ENCODE results near the gene GUCA1C.

Gene GUCA1C

DNA sequence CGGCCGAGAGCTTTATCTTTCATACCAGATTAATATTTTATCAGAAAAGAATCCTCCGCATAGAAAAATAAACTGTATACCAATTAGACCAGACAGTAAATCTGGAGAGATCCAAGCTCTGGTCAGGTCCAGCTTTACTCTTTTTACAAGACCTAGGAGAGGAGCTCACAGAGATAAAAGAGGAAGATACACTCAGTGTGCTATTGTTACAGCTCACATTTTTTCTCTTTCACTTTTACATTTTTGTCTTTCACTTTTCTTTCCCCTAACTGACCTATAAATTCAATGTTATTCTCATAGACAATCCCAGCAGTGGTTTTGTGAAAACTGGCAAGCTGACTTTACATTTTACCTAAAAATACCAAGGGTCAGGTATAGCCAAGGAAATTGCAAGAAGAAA lies 55.8 kb downstream of the GUCA1C start:
- no peak for DNase-seq
- no peaks in the 10 kb centered on the region for H3K9me3 ChIP-seq

DNA sequence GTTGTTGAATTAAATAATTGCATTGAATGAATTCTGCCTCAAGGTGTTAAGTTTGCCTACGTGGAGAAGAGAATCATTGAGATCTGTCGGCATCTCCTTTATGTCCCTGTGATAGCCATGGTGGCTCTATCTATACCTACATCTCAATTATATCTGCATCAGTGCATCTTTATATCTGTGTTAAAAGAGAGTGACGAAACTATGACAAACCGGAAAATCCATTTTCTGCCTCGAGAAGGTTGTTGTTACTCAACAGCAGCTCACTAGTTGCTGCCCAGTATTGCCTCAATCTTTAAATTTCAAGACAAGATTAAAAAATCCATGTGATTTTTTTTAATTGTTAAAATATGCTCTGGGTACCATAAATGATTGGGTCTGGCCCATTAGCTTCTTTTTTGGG lies 58.7 kb downstream of the GUCA1C start:
- H3K4me1 ChIP-seq = no peaks in the 10 kb centered on the region
- H3K4me3 ChIP-seq (ENCODE audit: low read depth, low read length) = no peak overlapping the region
- no peaks in the 10 kb centered on the region for H3K36me3 ChIP-seq
- TF ChIP-seq CTCF (IDR thresholded peaks at IDR 0.05; ENCODE audit: low read depth, low read length) = no peak
- H3K27me3 ChIP-seq = no peaks in the 10 kb centered on the region
- no peak for DNase-seq
- no peaks in the 10 kb centered on the region for H3K9me3 ChIP-seq

More for the DNA sequence above, 55.8 kb downstream of the GUCA1C start:
- Histone ChIP-seq H3K4me1 (no peaks in the 10 kb centered on the region; the same call in 1 of the 2 replicates), H3K4me3 (ENCODE audit: low read depth, low read length) (no peak overlapping the region), H3K36me3 (no peaks in the 10 kb centered on the region), H3K27me3 (no peaks in the 10 kb centered on the region)
- TF ChIP-seq CTCF (IDR thresholded peaks at IDR 0.05; ENCODE audit: low read depth, low read length) = no peak

GRCh38 chr3:108891833-108892232 lies 61.8 kb downstream of the GUCA1C start:
- Histone ChIP-seq H3K4me1 (peaks cover 11% of the 10 kb centered on the region), H3K27me3 (no peaks in the 10 kb centered on the region), H3K36me3 (no peaks in the 10 kb centered on the region), H3K9me3 (no peaks in the 10 kb centered on the region), H3K4me3 (ENCODE audit: low read depth, low read length) (no peak overlapping the region)
- no peak for TF ChIP-seq CTCF (IDR thresholded peaks at IDR 0.05; ENCODE audit: low read depth, low read length)
- no peak for DNase-seq

- Histone ChIP-seq H3K36me3 (no peaks in the 10 kb centered on the region), H3K27me3 (no peaks in the 10 kb centered on the region; the same call in 1 of the 2 replicates), H3K9me3 (no peaks in the 10 kb centered on the region), H3K4me1 (peaks cover 18% of the 10 kb centered on the region), H3K4me3 (ENCODE audit: low read depth, low read length) (no peak overlapping the region)
- DNase-seq = no peak
- TF ChIP-seq CTCF (IDR thresholded peaks at IDR 0.05; ENCODE audit: low read depth, low read length) = no peak
These were observed 65.9 kb downstream of the GUCA1C start for GRCh38 chr3:108887777-108888176.

- peaks cover 18% of the 10 kb centered on the region for H3K4me1 ChIP-seq
- no peaks in the 10 kb centered on the region for H3K9me3 ChIP-seq
- H3K36me3 ChIP-seq = no peaks in the 10 kb centered on the region
- H3K27me3 ChIP-seq = no peaks in the 10 kb centered on the region; the same call in 1 of the 2 replicates
- TF ChIP-seq CTCF (IDR thresholded peaks at IDR 0.05; ENCODE audit: low read depth, low read length) = no peak
- H3K4me3 ChIP-seq (ENCODE audit: low read depth, low read length) = 0 out of 2 replicates have a peak overlapping the region, but pooled peaks have one; percentile 1
- peak; percentile 18 for DNase-seq
These were observed 66.6 kb downstream of the GUCA1C start for GRCh38 chr3:108887121-108887520.

DNA sequence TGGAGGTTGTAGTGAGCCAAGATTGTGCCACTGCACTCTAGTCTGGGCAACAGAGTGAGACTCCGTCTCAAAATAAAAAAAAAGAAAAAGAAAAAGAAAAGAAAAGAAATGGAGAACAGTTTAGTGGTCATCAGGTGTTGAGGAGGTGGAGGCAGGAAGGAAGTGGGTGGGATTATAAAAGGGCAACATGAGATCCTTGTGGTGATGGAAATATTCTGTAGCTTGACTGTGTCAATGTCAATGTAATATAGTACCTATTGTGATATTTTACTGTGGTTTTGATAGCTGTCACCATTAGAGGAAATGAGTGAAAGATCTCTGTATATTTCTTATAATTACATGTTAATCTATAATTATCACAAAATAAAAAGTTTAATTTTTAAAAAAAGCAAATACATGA lies 70.3 kb downstream of the GUCA1C start:
- no peak for TF ChIP-seq CTCF (IDR thresholded peaks at IDR 0.05; ENCODE audit: low read depth, low read length)
- H3K4me3 ChIP-seq (ENCODE audit: low read depth, low read length) = no peak overlapping the region

More for the DNA sequence above, 70.3 kb downstream of the GUCA1C start:
- Histone ChIP-seq H3K9me3 (no peaks in the 10 kb centered on the region), H3K4me1 (peaks cover 18% of the 10 kb centered on the region), H3K36me3 (no peaks in the 10 kb centered on the region), H3K27me3 (no peaks in the 10 kb centered on the region; the same call in 1 of the 2 replicates)
- DNase-seq = no peak

Measured in BE2C (cell line).